MM.1S (cell line): Measurements from ENCODE around the gene USP31.

Source experiments
- DNase-seq: peaks from one replicate; pipeline ENCODE4 v3.0.0-alpha.2; 2015
- H2AFZ ChIP-seq: fragments of 300-600 bp; sonication (generic); 2 replicates; pipeline ENCODE4 v1.6.0; 2016; ENCODE audit warnings: antibody characterized with exemption, low read length
- H3F3A ChIP-seq: fragments of 300-600 bp; sonication (generic); 2 replicates; pipeline ENCODE4 v1.6.1; 2016; ENCODE audit warnings: mild to moderate bottlenecking, antibody characterized with exemption, low read length, moderate library complexity, mixed read lengths; ENCODE audit not compliant: insufficient read depth
- H3K27ac ChIP-seq: fragments of 300-600 bp; sonication (generic); 2 replicates; pipeline ENCODE4 v1.5.1; 2016; ENCODE audit warnings: mild to moderate bottlenecking, low read length
- H3K27me3 ChIP-seq: fragments of 300-600 bp; sonication (generic); replicated peaks from 2 replicates; pipeline ENCODE4 v1.6.0; 2016; ENCODE audit warnings: low read length; ENCODE audit not compliant: insufficient read depth
- H3K36me3 ChIP-seq: fragments of 300-600 bp; sonication (generic); replicated peaks from 2 replicates; pipeline ENCODE4 v1.6.1; 2016; ENCODE audit warnings: mild to moderate bottlenecking, low read length, mixed read lengths; ENCODE audit not compliant: insufficient read depth
- H3K4me1 ChIP-seq: fragments of 300-600 bp; sonication (generic); 2 replicates; pipeline ENCODE4 v1.6.1; 2016; ENCODE audit warnings: low read length, mixed read lengths
- H3K4me2 ChIP-seq: fragments of 300-600 bp; sonication (generic); 2 replicates; pipeline ENCODE4 v1.6.0; 2016; ENCODE audit warnings: low read depth, low read length
- H3K4me3 ChIP-seq: fragments of 300-600 bp; sonication (generic); 2 replicates; pipeline ENCODE4 v1.5.1; 2016; ENCODE audit warnings: low read length, mixed read lengths
- H3K79me2 ChIP-seq: fragments of 300-600 bp; sonication (generic); 2 replicates; pipeline ENCODE4 v1.6.1; 2016; ENCODE audit warnings: mixed run types, low read length, mixed read lengths
- H3K9ac ChIP-seq: fragments of 300-600 bp; sonication (generic); 2 replicates; pipeline ENCODE4 v1.6.1; 2016; ENCODE audit warnings: low read length, mixed read lengths
- H3K9me2 ChIP-seq: fragments of 300-600 bp; sonication (generic); replicated peaks from 2 replicates; pipeline ENCODE4 v1.6.1; 2016; ENCODE audit warnings: mild to moderate bottlenecking, low read length, mixed read lengths; ENCODE audit not compliant: insufficient read depth
- H3K9me3 ChIP-seq: fragments of 300-600 bp; sonication (generic); replicated peaks from 2 replicates; pipeline ENCODE4 v1.6.1; 2016; ENCODE audit warnings: mild to moderate bottlenecking, low read length, mixed read lengths; ENCODE audit not compliant: insufficient read depth
- H4K20me1 ChIP-seq: fragments of 300-600 bp; sonication (generic); 2 replicates; pipeline ENCODE4 v1.6.1; 2016; ENCODE audit warnings: mild to moderate bottlenecking, low read length, moderate library complexity, mixed read lengths; ENCODE audit not compliant: insufficient read depth
- EZH2 ChIP-seq: fragments of 300-600 bp; sonication (generic); optimal IDR thresholded peaks from 2 replicates; pipeline ENCODE3; 2017; ENCODE audit warnings: low read depth, mild to moderate bottlenecking, antibody characterized with exemption, low read length, mixed read lengths
- EZH2phosphoT487 ChIP-seq: fragments of 300-600 bp; sonication (generic); IDR thresholded peaks from 2 replicates; pipeline ENCODE4 v1.6.1; 2018; ENCODE audit warnings: antibody characterized with exemption, low read length
- TF ChIP-seq, protein P1 (sequence below): fragments of 300-600 bp; sonication (generic); IDR thresholded peaks from 2 replicates; pipeline ENCODE4 v1.5.1; 2016; ENCODE audit warnings: antibody characterized with exemption, low read length, mixed read lengths

Gene USP31

DNA sequence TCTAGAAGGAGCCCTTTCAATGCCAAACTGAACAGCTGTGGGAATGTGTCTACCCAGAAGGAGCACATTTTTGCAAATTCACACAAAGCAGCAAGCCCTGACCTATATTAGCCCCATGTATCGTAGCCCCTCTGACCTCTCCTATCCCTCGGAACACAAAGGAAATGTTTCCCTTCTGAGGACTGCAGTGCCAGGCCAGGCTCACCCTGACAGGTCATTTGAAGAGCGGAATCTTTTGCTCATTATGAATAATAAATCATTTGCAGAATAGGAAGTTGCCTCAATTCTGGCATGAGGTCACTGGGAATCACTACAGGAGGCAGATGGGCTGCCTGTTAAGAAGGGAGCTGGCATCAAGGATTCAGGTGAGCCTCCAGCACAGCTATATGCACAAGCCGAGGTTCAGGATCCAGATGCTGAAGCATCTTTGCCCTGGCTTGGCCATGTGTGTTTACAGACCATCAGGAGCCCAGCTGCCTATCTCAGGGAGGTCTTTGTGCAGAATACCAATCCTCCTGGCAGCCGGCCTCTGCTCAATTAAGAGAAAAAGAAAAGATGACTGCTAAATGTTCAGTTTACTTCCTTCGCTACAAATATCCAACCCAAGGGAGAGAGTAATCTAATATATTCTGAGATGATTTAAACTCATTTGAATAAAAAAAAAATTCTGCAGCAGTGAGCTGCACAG, 119.4 kb downstream of the USP31 start:
- Histone ChIP-seq H3K9ac (no peak overlapping the region), H4K20me1 (no peaks in the 10 kb centered on the region), H3K27ac (no peak overlapping the region), H3K4me1 (no peaks in the 10 kb centered on the region), H3K79me2 (no peaks in the 10 kb centered on the region), H3K9me3 (no peaks in the 10 kb centered on the region), H3K27me3 (no peaks in the 10 kb centered on the region), H3K36me3 (no peaks in the 10 kb centered on the region), H3K4me3 (no peak overlapping the region), H3K9me2 (no peaks in the 10 kb centered on the region), H2AFZ (no peak overlapping the region), H3F3A (no peaks in the 10 kb centered on the region), H3K4me2 (no peak overlapping the region)
- no peak for TF ChIP-seq EZH2phosphoT487
- TF ChIP-seq EZH2: no peak
- TF ChIP-seq, protein P1, sequence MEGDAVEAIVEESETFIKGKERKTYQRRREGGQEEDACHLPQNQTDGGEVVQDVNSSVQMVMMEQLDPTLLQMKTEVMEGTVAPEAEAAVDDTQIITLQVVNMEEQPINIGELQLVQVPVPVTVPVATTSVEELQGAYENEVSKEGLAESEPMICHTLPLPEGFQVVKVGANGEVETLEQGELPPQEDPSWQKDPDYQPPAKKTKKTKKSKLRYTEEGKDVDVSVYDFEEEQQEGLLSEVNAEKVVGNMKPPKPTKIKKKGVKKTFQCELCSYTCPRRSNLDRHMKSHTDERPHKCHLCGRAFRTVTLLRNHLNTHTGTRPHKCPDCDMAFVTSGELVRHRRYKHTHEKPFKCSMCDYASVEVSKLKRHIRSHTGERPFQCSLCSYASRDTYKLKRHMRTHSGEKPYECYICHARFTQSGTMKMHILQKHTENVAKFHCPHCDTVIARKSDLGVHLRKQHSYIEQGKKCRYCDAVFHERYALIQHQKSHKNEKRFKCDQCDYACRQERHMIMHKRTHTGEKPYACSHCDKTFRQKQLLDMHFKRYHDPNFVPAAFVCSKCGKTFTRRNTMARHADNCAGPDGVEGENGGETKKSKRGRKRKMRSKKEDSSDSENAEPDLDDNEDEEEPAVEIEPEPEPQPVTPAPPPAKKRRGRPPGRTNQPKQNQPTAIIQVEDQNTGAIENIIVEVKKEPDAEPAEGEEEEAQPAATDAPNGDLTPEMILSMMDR: no peak
- no peak for DNase-seq

DNA sequence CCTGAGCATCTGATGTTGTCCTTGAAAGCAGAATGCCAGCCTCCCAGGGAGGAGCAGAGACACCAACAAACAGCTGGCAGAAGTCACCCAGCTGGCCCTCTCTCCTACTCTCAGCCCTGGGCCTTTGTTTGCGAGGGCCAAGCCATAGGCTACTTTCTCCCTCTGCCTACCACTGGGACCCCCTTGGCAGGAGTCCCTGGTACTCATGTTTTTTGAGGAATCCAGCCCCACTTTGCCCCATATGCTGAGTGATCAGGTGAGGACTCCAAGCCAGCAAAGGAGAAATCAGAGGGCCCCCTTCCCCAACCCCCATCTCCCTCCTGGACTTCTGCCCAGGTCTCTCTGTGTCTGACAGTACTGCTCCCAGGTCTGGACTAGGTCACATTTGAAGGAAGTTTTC, 121.9 kb downstream of the USP31 start:
- no peaks in the 10 kb centered on the region for H3K9me2 ChIP-seq
- no peak overlapping the region for H3K4me3 ChIP-seq
- H4K20me1 ChIP-seq: no peaks in the 10 kb centered on the region
- no peaks in the 10 kb centered on the region for H3K4me1 ChIP-seq
- DNase-seq: no peak
- H3K4me2 ChIP-seq: no peak overlapping the region
- H3K9me3 ChIP-seq: no peaks in the 10 kb centered on the region
- H2AFZ ChIP-seq: no peak overlapping the region
- H3K9ac ChIP-seq: no peak overlapping the region
- TF ChIP-seq, protein P1: no peak
- no peak for TF ChIP-seq EZH2
- TF ChIP-seq EZH2phosphoT487: no peak
- no peaks in the 10 kb centered on the region for H3K79me2 ChIP-seq
- H3K27me3 ChIP-seq: no peaks in the 10 kb centered on the region
- no peaks in the 10 kb centered on the region for H3F3A ChIP-seq
- no peaks in the 10 kb centered on the region for H3K36me3 ChIP-seq
- H3K27ac ChIP-seq: no peak overlapping the region

- Histone ChIP-seq H3K79me2 (no peaks in the 10 kb centered on the region), H3K9me3 (no peaks in the 10 kb centered on the region), H3K9me2 (no peaks in the 10 kb centered on the region), H4K20me1 (no peaks in the 10 kb centered on the region), H3K4me1 (no peaks in the 10 kb centered on the region), H3K9ac (no peak overlapping the region), H3F3A (no peaks in the 10 kb centered on the region), H3K4me3 (no peak overlapping the region), H2AFZ (no peak overlapping the region), H3K36me3 (no peaks in the 10 kb centered on the region), H3K27me3 (no peaks in the 10 kb centered on the region), H3K27ac (no peak overlapping the region), H3K4me2 (no peak overlapping the region)
- TF ChIP-seq EZH2phosphoT487 (no peak), EZH2 (no peak)
- TF ChIP-seq, protein P1: no peak
- DNase-seq: no peak
These were observed 122.4 kb downstream of the USP31 start for GRCh38 chr16:23026784-23027362.
